Ascending aorta (tissue), 2 donors: ENCODE measurements around the gene ALDH8A1. TPM values are rescaled to one million over a fixed set of nuclear protein-coding genes. Genes with fewer than 3 reads are reported as not detected.

Experiments used
- DNase-seq, 2 donors: peaks; one replicate each; pipeline ENCODE4 v3.0.0-alpha.2; 2019; ENCODE audit warnings: low spot score in 2 of 2
- H3K27ac ChIP-seq, 2 donors: fragments of 200-600 bp; sonication (generic); one replicate each; pipeline ENCODE4 v1.5.1; 2016 to 2017; ENCODE audit warnings: mild to moderate bottlenecking in 1 of 2
- H3K27me3 ChIP-seq: fragments of 200-600 bp; sonication (generic); one replicate; pipeline ENCODE4 v1.5.1; 2017
- H3K36me3 ChIP-seq, 2 donors: fragments of 200-600 bp; sonication (generic); one replicate each; pipeline ENCODE4 v1.5.1; 2016
- H3K4me1 ChIP-seq, 2 donors: fragments of 200-600 bp; sonication (generic); one replicate each; pipeline ENCODE4 v1.5.1; 2016 to 2017; ENCODE audit warnings: mild to moderate bottlenecking in 1 of 2
- H3K4me3 ChIP-seq, 2 donors: fragments of 200-600 bp; sonication (generic); one replicate each; pipeline ENCODE4 v1.5.1; 2016 to 2017; ENCODE audit warnings: mild to moderate bottlenecking in 1 of 2
- H3K9me3 ChIP-seq, 2 donors: fragments of 200-600 bp; sonication (generic); one replicate each; pipeline ENCODE4 v1.5.1; 2016
- intact Hi-C: fragments of 100-400 bp; cut with DNase I; formaldehyde crosslinking; loops from one replicate; pipeline ENCODE4 v1.15.1; 2023
- total RNA-seq: library from RNA; depleted of rRNA; stranded (reverse); fragments of >200 nt; gene quantifications from one replicate; pipeline ENCODE4 v1.1.0, GENCODE V29; 2016
- TF ChIP-seq, protein P1 (sequence below), 3 experiments: fragments of 200-600 bp in 2 of 3; fragments of 450-650 bp in 1 of 3; sonication (generic) in 2 of 3; IDR thresholded peaks; one replicate each; pipeline ENCODE4 v1.5.1; 2016 to 2019; ENCODE audit warnings: antibody characterized with exemption in 3 of 3, mild to moderate bottlenecking in 1 of 3, moderate library complexity in 1 of 3

Gene ALDH8A1, protein sequence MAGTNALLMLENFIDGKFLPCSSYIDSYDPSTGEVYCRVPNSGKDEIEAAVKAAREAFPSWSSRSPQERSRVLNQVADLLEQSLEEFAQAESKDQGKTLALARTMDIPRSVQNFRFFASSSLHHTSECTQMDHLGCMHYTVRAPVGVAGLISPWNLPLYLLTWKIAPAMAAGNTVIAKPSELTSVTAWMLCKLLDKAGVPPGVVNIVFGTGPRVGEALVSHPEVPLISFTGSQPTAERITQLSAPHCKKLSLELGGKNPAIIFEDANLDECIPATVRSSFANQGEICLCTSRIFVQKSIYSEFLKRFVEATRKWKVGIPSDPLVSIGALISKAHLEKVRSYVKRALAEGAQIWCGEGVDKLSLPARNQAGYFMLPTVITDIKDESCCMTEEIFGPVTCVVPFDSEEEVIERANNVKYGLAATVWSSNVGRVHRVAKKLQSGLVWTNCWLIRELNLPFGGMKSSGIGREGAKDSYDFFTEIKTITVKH
- total RNA-seq: not detected

DNA sequence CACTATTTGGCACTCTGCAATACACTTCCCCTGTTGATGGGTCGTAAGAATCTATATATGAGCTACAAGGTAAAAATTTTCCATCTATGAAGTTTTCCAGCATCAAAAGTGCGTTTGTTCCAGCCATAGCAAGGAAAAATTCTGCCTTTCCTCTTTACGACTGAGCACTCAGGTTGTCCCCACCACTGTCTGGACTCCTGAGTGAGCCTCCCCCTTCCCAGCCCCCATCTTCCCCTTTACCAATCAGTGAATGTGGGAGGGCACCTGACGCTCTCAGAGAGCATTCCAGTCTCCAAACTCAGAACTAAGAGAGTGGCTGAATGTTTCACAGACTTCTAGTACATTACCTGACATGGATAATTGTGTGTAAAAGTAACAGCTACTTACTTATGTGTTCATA is at the start of gene ALDH8A1:
ALDH8A1 (minus strand) TSS at position 175 of the 400 bp plus-strand sequence; CDS start at position 127, 48 bp downstream.
- Histone ChIP-seq H3K9me3 (no peaks in the 10 kb centered on the region), H3K4me1 (no peaks in the 10 kb centered on the region), H3K36me3 (no peaks in the 10 kb centered on the region), H3K27ac (no peak within 1 kb of the TSS), H3K27me3 (no peaks in the 10 kb centered on the region), H3K4me3 (no peak within 1 kb of the TSS)
- no peak for DNase-seq
- TF ChIP-seq, protein P1, sequence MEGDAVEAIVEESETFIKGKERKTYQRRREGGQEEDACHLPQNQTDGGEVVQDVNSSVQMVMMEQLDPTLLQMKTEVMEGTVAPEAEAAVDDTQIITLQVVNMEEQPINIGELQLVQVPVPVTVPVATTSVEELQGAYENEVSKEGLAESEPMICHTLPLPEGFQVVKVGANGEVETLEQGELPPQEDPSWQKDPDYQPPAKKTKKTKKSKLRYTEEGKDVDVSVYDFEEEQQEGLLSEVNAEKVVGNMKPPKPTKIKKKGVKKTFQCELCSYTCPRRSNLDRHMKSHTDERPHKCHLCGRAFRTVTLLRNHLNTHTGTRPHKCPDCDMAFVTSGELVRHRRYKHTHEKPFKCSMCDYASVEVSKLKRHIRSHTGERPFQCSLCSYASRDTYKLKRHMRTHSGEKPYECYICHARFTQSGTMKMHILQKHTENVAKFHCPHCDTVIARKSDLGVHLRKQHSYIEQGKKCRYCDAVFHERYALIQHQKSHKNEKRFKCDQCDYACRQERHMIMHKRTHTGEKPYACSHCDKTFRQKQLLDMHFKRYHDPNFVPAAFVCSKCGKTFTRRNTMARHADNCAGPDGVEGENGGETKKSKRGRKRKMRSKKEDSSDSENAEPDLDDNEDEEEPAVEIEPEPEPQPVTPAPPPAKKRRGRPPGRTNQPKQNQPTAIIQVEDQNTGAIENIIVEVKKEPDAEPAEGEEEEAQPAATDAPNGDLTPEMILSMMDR (IDR thresholded peaks at IDR 0.05): no peak
- intact Hi-C loops: no loop called here

- TF ChIP-seq, protein P1 (IDR thresholded peaks at IDR 0.05): no peak
- Histone ChIP-seq H3K4me3 (no peak overlapping the region), H3K36me3 (peaks cover 3 to 11% of the 10 kb centered on the region in 2 donors), H3K9me3 (no peaks in the 10 kb centered on the region), H3K4me1 (no peaks in the 10 kb centered on the region), H3K27ac (no peak overlapping the region), H3K27me3 (no peaks in the 10 kb centered on the region)
- no peak for DNase-seq
- intact Hi-C loops: no loop called here
Observed at GRCh38 chr6:134999107-134999506, 49.2 kb upstream of the ALDH8A1 start.

- Histone ChIP-seq H3K27ac (no peak overlapping the region), H3K36me3 (peaks cover 8 to 11% of the 10 kb centered on the region in 2 donors), H3K9me3 (no peaks in the 10 kb centered on the region), H3K4me1 (no peaks in the 10 kb centered on the region), H3K4me3 (no peak overlapping the region), H3K27me3 (no peaks in the 10 kb centered on the region)
- intact Hi-C loops: no loop called here
- TF ChIP-seq, protein P1 (IDR thresholded peaks at IDR 0.05): no peak
- no peak for DNase-seq
Observed at GRCh38 chr6:134997133-134997995, 47.5 kb upstream of the ALDH8A1 start.

DNA sequence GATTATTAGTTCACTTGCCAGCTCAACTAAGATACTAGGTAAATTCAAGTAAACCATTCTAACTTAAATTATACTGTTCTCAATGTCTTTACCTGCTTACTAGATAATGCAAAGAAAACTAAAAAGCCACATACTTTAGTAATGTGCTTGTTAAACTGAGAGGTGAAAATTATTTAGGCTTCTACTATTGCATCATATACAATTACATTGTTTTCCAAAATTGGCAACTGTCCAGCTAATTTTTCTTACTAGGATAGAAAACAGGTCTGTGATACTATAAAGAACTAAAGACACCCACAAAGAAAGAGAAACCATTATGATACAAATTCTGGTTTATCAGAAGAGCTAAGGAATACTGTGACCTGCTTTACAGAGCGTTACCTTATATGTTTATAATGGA is 45.6 kb upstream of the ALDH8A1 start:
- no peak overlapping the region for H3K27ac ChIP-seq
- no peaks in the 10 kb centered on the region for H3K27me3 ChIP-seq
- TF ChIP-seq, protein P1 (IDR thresholded peaks at IDR 0.05): no peak
- H3K36me3 ChIP-seq: peaks cover 15 to 25% of the 10 kb centered on the region in 2 donors
- no peak overlapping the region for H3K4me3 ChIP-seq
- DNase-seq: no peak
- intact Hi-C loops: no loop called here
- H3K4me1 ChIP-seq: no peaks in the 10 kb centered on the region
- no peaks in the 10 kb centered on the region for H3K9me3 ChIP-seq

DNA sequence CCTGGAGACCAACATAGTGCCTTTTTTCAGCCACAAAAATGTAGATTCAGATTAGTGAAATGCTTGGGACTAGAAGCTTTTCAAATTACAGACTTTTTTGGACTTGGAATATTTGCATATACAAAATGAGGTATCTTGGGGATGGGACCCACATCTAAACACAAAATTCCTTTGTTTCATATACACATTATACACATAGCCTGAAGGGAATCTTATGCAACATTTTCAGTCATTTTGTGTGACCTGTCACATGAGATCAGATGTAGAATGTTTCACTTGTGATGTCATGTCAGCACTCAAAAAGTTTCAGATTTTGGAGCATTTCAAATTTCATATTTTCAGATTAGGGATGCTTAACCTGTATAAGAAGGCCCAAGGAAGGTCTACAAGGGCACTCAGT is 44.5 kb upstream of the ALDH8A1 start:
- H3K27me3 ChIP-seq: no peaks in the 10 kb centered on the region
- intact Hi-C loops: no loop called here
- no peak overlapping the region for H3K4me3 ChIP-seq
- peaks cover 15 to 29% of the 10 kb centered on the region in 2 donors for H3K36me3 ChIP-seq
- H3K27ac ChIP-seq: no peak overlapping the region
- no peak for DNase-seq
- TF ChIP-seq, protein P1 (IDR thresholded peaks at IDR 0.05): no peak
- no peaks in the 10 kb centered on the region for H3K9me3 ChIP-seq
- H3K4me1 ChIP-seq: no peaks in the 10 kb centered on the region
